HG03342 (cell line): ENCODE data around the gene NAP1L4.
"Not testable (repeated sequence)": the region's sequence is repeated elsewhere in the genome, so short reads cannot be mapped to it uniquely, and the experiment has no call there.

ENCODE experiments used
- ATAC-seq: cut with Tn5 transposase; IDR thresholded peaks from one replicate; pipeline ENCODE4 v1.9.1; 2021; ENCODE audit warnings: mild to moderate bottlenecking, moderate library complexity; ENCODE audit not compliant: unreplicated experiment

Gene NAP1L4

GRCh38 chr11:2940147-2940920 lies 51.8 kb downstream of the NAP1L4 start:
- no peak for ATAC-seq

DNA sequence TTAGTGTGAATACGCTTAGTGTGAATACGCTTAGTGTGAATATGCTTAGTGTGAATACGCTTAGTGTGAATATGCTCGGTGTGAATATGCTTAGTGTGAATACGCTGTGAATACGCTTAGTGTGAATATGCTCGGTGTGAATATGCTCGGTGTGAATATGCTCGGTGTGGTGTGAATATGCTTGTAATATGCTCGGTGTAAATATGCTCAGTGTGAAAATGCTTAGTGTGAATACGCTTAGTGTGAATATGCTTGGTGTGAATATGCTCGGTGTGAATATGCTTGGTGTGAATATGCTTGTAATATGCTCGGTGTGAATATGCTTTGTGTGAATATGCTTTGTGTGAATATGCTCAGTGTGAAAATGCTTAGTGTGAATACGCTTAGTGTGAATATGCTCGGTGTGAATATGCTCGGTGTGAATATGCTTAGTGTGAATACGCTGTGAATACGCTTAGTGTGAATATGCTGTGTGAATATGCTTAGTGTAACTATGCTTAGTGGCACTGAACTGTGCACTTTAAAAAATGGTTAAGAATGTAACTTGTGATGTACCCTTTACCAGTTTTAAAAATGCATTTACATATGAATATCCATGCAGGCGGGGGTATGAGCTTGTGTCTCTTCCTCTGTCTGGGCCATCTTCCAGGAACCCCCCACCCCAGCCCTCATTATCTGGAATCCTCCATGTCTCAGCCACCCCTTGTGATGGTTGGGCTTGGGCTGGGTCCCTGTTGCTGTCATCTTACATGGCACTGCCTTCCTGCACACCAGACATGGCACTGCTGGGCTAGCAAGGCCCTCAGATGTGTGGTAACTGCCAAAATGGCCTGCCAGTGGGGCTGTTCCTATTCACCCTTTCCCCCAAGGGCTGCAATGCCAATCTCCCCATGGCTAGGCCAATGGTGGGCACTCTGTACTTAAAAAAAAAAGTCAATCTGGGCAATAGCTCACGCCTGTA lies 53.4 kb downstream of the NAP1L4 start:
- ATAC-seq: not testable (repeated sequence)

GRCh38 chr11:2937641-2938457 lies 54.3 kb downstream of the NAP1L4 start:
- ATAC-seq: not testable (repeated sequence)

DNA sequence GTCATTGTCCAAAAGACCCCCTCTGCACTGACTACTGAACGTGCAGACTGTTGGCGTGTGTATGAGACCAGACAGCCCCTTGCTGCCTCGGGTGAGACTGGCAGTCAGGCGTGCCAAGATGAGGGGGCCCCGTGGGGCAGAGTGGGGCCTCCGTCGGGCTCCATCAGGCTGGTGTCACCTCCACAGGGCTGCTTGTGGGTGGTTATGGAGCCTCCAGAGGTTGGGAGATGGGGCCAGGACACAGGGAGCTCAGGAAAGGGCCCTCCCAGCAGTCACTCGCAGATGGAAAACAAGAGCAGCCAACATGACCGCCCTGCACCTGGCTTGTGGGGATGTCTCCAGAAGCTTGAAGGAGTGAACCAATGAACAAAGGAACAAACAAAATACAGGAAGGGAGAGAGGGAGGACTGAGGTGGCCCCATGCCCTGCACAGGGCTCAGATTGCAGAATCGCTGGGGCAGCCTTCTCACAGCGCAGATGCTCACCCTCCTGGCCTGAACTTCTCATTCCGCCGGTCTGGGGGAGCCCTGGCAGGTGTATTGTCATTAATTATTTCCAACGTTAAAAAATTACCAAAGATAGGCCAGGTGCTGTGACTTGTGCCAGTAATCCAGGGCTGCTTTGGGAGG lies 57.4 kb downstream of the NAP1L4 start:
- ATAC-seq: no peak

DNA sequence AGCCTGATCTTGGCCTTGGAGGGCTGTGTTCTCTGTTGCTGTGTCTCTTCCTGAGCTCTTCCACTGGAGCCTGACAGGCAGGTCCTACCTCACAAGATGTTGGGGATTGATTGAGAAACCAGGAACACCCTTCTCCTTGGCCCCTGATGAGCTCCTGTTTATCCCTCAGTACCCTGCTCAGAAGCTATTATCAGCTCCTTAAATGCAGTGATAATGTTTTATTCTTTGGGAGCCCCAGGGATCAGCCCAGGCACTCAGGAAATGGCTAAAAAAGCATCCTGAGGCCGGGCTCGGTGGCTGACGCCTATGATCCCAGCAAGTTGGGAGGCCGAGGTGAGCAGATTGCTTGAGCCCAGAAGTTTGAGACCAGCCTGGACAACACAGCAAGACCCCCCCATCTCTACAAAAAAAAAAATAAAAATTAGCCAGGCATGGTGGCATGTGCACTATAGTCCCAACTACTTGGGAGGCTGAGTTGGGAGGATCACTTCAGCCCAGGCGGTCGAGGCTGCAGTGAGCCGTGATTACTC lies 58.0 kb downstream of the NAP1L4 start:
- no peak for ATAC-seq

- ATAC-seq: no peak
These were observed 58.6 kb downstream of the NAP1L4 start for GRCh38 chr11:2933375-2934020.

- no peak for ATAC-seq
These were observed 59.3 kb downstream of the NAP1L4 start for GRCh38 chr11:2932850-2933251.

- ATAC-seq: no peak
These were observed 60.1 kb downstream of the NAP1L4 start for GRCh38 chr11:2931771-2932738.

DNA sequence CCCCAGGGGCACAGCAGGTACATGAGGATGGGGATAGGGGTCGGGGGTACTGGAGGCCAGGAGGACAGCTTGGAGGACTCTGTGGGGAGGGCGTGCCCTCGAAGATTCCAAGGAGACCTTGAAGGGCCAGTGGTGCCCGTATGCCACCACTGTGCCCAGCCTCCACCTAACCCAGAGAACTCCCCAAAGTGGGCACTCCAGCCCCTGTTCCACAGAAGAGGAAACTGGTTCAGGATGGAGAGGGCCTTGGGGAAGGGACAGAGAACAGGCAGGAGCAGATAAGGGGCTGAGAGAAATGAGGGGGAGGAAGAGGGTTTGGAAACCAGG lies 60.7 kb downstream of the NAP1L4 start:
- ATAC-seq: no peak

GRCh38 chr11:2930704-2931419 lies 61.3 kb downstream of the NAP1L4 start:
- ATAC-seq: peak; percentile 23

DNA sequence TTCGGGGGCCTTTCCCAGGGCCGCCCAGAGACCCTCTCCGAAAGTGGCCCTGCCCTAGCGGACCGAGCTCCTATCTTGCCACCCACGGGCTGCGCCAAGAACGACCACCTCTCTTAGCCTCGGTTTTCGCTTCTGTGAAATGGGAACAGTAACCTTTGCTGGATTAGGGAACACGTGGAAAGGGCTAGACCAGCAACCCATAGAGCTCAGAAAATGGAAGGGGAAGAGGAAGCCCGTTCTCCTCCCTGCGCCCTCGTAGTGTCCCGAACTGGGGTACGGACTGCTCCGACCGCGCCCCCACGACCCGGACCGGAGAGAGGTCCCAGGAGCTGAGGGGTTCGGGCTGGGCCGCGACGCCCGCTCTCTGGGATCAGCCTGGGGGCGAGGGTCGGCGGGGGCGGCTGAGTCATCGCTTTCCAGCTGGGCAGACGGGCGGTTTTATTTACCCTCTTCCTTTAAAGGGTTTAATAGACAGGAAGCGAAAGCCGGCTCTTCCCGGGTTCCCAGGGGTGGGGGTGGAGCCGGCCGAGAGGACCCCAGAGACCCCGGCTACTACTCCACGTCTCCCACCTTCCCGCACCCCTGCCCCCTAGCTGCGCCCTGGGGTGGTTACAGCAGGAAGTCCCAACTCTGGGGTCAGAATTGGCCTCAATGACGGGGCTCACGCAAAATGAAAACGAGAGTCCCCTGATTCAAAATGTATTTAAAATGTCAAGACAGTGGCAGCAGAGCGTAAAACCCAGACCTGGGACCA lies 62.0 kb downstream of the NAP1L4 start:
- ATAC-seq: peak; percentile 42

DNA sequence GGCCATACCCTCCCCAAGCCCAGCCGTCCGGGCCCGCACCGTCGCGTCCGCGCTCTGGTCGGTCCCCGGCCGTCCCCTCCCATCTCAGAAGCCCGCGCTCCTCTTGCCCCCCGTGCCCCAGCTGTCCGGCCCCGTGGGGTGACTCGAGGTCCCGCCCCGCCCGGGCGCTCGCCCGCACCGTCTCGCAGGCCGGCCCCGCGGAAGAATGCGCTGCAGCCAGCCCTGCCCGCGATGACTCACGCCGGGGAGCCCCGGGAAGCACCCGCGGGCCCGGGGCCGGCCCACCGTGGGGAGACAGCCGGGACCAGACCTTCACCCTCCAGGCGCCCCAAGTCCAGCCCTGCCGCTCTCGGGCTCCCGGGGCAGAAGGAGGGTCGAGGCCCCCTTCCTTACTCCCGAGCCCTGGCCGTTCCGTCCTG lies 62.6 kb downstream of the NAP1L4 start:
- no peak for ATAC-seq

- no peak for ATAC-seq
These were observed 63.3 kb downstream of the NAP1L4 start, which contains the start of gene PHLDA2 for GRCh38 chr11:2928605-2929530. TSS of gene PHLDA2 (minus strand) at chr11:2929420. CDS start at chr11:2929364, 56 bp downstream.

DNA sequence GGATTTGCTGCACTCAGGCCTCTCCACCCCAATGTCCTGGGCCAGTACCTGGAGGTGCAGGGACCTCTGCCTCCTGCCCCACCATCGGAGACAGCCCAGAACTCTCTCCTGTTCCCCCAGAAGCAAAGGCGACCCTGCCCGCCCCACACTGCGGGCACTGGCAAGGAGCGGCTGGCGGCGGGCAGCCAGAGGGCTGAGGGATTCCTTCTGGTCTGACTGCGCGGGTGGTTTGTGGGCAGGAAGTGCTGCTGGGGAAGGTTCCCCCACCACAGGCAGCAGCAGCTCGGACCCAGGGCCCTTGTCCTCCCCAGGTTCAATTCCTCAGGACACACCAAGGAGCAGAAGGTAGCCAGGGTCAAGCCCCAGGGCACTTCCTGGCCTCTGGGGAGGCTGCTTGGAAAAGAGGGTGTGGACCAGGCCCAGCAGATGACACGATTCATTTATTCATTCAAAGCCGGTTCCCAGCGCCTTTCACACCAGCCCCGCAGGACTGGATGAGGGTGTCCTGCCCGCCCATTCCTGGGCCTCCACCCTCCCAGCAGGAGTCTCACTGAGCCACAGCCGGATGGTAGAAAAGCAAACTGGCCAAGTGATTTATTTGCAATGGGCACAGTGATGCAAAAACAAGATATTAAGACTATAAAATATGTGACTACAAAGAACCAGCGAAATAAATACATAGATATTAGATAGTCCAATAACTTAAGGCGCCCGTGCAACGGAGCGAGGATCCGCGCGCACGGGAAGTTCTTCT lies 64.1 kb downstream of the NAP1L4 start:
- ATAC-seq: no peak

DNA sequence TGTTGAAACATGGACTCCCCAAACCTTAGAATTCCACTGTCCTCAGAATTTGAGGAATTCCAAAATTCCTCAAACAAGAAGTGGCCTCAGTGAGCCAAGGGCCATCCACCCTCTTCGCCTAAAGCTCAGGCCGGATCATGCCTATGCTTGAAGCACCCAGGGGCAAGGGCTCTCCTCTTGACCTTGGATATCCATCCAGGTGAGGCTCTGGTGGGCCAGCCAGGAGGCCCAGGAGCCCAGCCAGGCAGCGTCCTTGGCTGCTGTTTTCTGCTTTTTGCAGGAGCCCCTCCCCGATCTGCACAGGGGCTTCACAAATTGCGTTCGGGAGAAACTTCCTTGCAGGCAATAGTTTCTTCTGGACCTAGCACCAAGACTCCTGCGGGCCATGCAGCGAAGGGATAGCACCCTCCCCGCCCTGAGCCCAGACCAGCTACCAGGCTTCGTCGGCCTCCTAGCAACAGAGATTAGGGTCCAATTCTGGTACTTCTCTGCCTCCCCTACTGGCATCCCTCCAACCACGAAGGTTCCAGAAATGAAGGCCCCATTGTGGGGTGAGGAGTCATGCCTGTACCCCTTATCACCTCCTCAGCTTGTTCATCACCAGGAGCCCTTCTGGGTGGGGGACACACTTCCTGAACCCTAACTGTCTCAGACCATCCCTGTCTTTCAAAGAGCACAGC lies 64.9 kb downstream of the NAP1L4 start:
- ATAC-seq: no peak
